K562 (cell line): ENCODE measurements around the gene YBX3. TPM values are rescaled to one million over a fixed set of nuclear protein-coding genes. Genes with fewer than 3 reads are reported as not detected.

Source experiments
- CBX2 ChIP-seq: fragments of 200-600 bp; sonication (generic); IDR thresholded peaks from one replicate; pipeline ENCODE4 v1.6.1; 2012; ENCODE audit warnings: mild to moderate bottlenecking, low read length, inconsistent platforms; ENCODE audit not compliant: insufficient read depth, poor library complexity, severe bottlenecking
- CREB1 ChIP-seq, 2 experiments: sonication (generic) in 1 of 2; formaldehyde crosslinking in 1 of 2; IDR thresholded peaks; 2 replicates each; pipeline versions ENCODE4 v1.6.1 to v1.8.0; 2012 to 2022; ENCODE audit warnings: inconsistent platforms in 1 of 2, mild to moderate bottlenecking in 1 of 2, missing genetic modification reagents in 1 of 2, moderate library complexity in 1 of 2
- FUS ChIP-seq: fragments of 200-400 bp; formaldehyde crosslinking; optimal IDR thresholded peaks from 2 replicates; pipeline ENCODE3; 2017; ENCODE audit warnings: low read depth, low read length
- GABPB1 ChIP-seq: sonication (generic); formaldehyde crosslinking; IDR thresholded peaks from 2 replicates; pipeline ENCODE4 v1.8.0; 2022; ENCODE audit warnings: mild to moderate bottlenecking, missing genetic modification reagents
- LARP7 ChIP-seq: fragments of 450-650 bp; IDR thresholded peaks from 2 replicates; pipeline ENCODE4 v1.6.1; 2016
- NFE2L1 ChIP-seq: fragments of 450-650 bp; IDR thresholded peaks from 2 replicates; pipeline ENCODE4 v1.6.1; 2016; ENCODE audit warnings: missing genetic modification characterization, low read depth, mild to moderate bottlenecking, missing compliant biosample characterization, moderate library complexity, borderline replicate concordance
- RBM25 ChIP-seq: fragments of 200-400 bp; formaldehyde crosslinking; IDR thresholded peaks from 2 replicates; pipeline ENCODE4 v1.6.1; 2018; ENCODE audit warnings: low read length, low read depth, moderate library complexity; ENCODE audit not compliant: severe bottlenecking
- SRF ChIP-seq, 2 experiments: fragments of 250-450, 450-650 bp in 1 of 2; sonication (Bioruptor Pico) in 1 of 2; sonication (generic) in 1 of 2; formaldehyde crosslinking; IDR thresholded peaks; 2 replicates each; pipeline versions ENCODE4 v1.5.0 to v1.5.1; 2020 to 2022; ENCODE audit warnings: mild to moderate bottlenecking in 1 of 2, missing genetic modification reagents in 1 of 2
- TCF3 ChIP-seq: sonication (generic); formaldehyde crosslinking; IDR thresholded peaks from 2 replicates; pipeline ENCODE4 v1.4.0; 2020; ENCODE audit warnings: mild to moderate bottlenecking, missing genetic modification reagents
- TEAD4 ChIP-seq, 2 experiments: sonication (generic) in 1 of 2; formaldehyde crosslinking in 1 of 2; IDR thresholded peaks; 2 replicates each; pipeline versions ENCODE4 v1.6.1 to v1.8.0; 2012 to 2022; ENCODE audit warnings: borderline replicate concordance in 1 of 2, inconsistent platforms in 1 of 2, low read length in 1 of 2, mild to moderate bottlenecking in 1 of 2, missing genetic modification reagents in 1 of 2
- ZNF589 ChIP-seq: fragments of 200-800 bp; sonication (Bioruptor generic); IDR thresholded peaks from 2 replicates; pipeline ENCODE4 v1.6.1; 2016; ENCODE audit warnings: low read depth, missing genetic modification characterization, missing compliant biosample characterization
- ZNF778 ChIP-seq: fragments of 450-650 bp; formaldehyde crosslinking; IDR thresholded peaks from 2 replicates; pipeline ENCODE4 v1.4.0; 2020; ENCODE audit warnings: mild to moderate bottlenecking, moderate library complexity
- polyA plus RNA-seq, 8 experiments: library from polyadenylated mRNA; depleted of rRNA in 4 of 8; stranded (reverse) in 5 of 8; unstranded in 3 of 8; fragments of >200 nt; fragmentation: Nextera tagmentation in 2 of 8; fragmentation: Illumina TruSeq in 1 of 8; extraction: Ambion mirVana in 2 of 8; extraction: Trizol in 1 of 8; gene quantifications; 2 replicates each; pipeline versions ENCODE4 v1.2.1 to v1.2.3, GENCODE V29; 2011 to 2014; ENCODE audit warnings: inconsistent platforms in 1 of 8, missing spikeins in 1 of 8
- total RNA-seq, 7 experiments: library from RNA; depleted of rRNA in 6 of 7; stranded (reverse); fragments of >200 nt in 6 of 7; fragmentation: Illumina TruSeq in 2 of 7; extraction: Trizol in 2 of 7; gene quantifications; 2 replicates each; pipeline versions ENCODE4 v1.2.1 to v1.2.3, GENCODE V29; 2011 to 2021; ENCODE audit warnings: low replicate concordance in 1 of 7
- TF ChIP-seq, protein P1 (sequence below): fragments of 250-450 bp; sonication (Bioruptor Pico); IDR thresholded peaks from 2 replicates; pipeline ENCODE4 v1.4.0; 2020; ENCODE audit warnings: mild to moderate bottlenecking, moderate library complexity
- TF ChIP-seq, protein P2 (sequence below): sonication (generic); formaldehyde crosslinking; IDR thresholded peaks from 2 replicates; pipeline ENCODE4 v1.8.0; 2022; ENCODE audit warnings: mild to moderate bottlenecking, missing genetic modification reagents

The YBX3 gene
- total and polyA plus RNA-seq, 9 of the 15 experiments (the other 6 are each of a cell fraction or from before 2014, with no cell fraction given) = 47.0 to 239 (median 81.5) TPM

DNA sequence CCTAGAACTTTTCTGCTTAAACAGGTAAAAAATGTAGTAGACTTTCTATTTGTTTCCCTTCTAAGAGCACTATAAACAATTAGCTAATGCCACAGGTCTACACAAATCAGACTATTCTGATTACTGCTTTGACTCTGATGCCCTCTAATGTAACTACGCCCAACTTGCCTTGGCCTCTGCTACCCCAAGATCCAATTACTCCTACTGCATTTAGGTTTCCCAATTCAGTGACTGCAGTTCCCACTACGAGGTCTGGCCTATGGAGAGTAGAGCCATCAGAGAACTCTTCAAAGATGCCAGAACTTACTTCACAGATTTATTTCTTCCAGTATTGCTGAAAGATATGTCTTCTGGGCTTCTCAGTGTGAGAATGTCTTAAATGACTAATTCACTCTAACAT, 34.0 kb downstream of the YBX3 start (continued):
- TF ChIP-seq, protein P1, sequence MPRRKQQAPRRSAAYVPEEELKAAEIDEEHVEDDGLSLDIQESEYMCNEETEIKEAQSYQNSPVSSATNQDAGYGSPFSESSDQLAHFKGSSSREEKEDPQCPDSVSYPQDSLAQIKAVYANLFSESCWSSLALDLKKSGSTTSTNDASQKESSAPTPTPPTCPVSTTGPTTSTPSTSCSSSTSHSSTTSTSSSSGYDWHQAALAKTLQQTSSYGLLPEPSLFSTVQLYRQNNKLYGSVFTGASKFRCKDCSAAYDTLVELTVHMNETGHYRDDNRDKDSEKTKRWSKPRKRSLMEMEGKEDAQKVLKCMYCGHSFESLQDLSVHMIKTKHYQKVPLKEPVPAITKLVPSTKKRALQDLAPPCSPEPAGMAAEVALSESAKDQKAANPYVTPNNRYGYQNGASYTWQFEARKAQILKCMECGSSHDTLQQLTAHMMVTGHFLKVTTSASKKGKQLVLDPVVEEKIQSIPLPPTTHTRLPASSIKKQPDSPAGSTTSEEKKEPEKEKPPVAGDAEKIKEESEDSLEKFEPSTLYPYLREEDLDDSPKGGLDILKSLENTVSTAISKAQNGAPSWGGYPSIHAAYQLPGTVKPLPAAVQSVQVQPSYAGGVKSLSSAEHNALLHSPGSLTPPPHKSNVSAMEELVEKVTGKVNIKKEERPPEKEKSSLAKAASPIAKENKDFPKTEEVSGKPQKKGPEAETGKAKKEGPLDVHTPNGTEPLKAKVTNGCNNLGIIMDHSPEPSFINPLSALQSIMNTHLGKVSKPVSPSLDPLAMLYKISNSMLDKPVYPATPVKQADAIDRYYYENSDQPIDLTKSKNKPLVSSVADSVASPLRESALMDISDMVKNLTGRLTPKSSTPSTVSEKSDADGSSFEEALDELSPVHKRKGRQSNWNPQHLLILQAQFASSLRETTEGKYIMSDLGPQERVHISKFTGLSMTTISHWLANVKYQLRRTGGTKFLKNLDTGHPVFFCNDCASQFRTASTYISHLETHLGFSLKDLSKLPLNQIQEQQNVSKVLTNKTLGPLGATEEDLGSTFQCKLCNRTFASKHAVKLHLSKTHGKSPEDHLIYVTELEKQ (CRISPR knock-in tag) = no peak
- TF ChIP-seq NFE2L1 (tag) (no peak), ZNF589 (CRISPR knock-in tag) (no peak), RBM25 (no peak), CREB1 (IDR thresholded peaks at IDR 0.05) (no peak), CREB1 (CRISPR knock-in tag; IDR thresholded peaks at IDR 0.05) (no peak), GABPB1 (CRISPR knock-in tag) (no peak), FUS (no peak), TCF3 (CRISPR knock-in tag) (no peak), CBX2 (no peak), TEAD4 (IDR thresholded peaks at IDR 0.05; ENCODE audit: low read length) (no peak), TEAD4 (CRISPR knock-in tag; IDR thresholded peaks at IDR 0.05; ENCODE audit: borderline replicate concordance) (no peak), ZNF778 (no peak), SRF (CRISPR knock-in tag; IDR thresholded peaks at IDR 0.05) (no peak), LARP7 (no peak)
- TF ChIP-seq, protein P2, sequence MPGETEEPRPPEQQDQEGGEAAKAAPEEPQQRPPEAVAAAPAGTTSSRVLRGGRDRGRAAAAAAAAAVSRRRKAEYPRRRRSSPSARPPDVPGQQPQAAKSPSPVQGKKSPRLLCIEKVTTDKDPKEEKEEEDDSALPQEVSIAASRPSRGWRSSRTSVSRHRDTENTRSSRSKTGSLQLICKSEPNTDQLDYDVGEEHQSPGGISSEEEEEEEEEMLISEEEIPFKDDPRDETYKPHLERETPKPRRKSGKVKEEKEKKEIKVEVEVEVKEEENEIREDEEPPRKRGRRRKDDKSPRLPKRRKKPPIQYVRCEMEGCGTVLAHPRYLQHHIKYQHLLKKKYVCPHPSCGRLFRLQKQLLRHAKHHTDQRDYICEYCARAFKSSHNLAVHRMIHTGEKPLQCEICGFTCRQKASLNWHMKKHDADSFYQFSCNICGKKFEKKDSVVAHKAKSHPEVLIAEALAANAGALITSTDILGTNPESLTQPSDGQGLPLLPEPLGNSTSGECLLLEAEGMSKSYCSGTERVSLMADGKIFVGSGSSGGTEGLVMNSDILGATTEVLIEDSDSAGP = no peak
